Glutamatergic neuron (in vitro differentiated cells): ENCODE results near the gene OSBP. TPM values are rescaled to one million over a fixed set of nuclear protein-coding genes. Genes with fewer than 3 reads are reported as not detected.

Experiments
- DNase-seq: peaks from one replicate; pipeline ENCODE4 v3.0.0; 2022
- H3K27ac Mint-ChIP-seq: one replicate; pipeline ENCODE4 v1.8.0; 2020; ENCODE audit warnings: mild to moderate bottlenecking, mixed read lengths, inconsistent platforms; ENCODE audit not compliant: unreplicated experiment
- H3K27me3 Mint-ChIP-seq: one replicate; pipeline ENCODE4 v1.8.0; 2020; ENCODE audit warnings: mild to moderate bottlenecking, moderate library complexity, mixed read lengths, inconsistent platforms; ENCODE audit not compliant: unreplicated experiment
- H3K36me3 Mint-ChIP-seq: one replicate; pipeline ENCODE4 v1.8.0; 2020; ENCODE audit warnings: mild to moderate bottlenecking, mixed read lengths, inconsistent platforms; ENCODE audit not compliant: unreplicated experiment
- H3K4me1 Mint-ChIP-seq: one replicate; pipeline ENCODE4 v1.8.0; 2020; ENCODE audit warnings: mild to moderate bottlenecking, low read depth, mixed read lengths, inconsistent platforms; ENCODE audit not compliant: unreplicated experiment
- H3K4me3 Mint-ChIP-seq: one replicate; pipeline ENCODE4 v1.8.0; 2020; ENCODE audit warnings: mild to moderate bottlenecking, mixed read lengths, inconsistent platforms; ENCODE audit not compliant: unreplicated experiment
- H3K9me3 Mint-ChIP-seq: one replicate; pipeline ENCODE4 v1.8.0; 2020; ENCODE audit warnings: mild to moderate bottlenecking, moderate library complexity, mixed read lengths, inconsistent platforms; ENCODE audit not compliant: unreplicated experiment
- total RNA-seq: library from RNA; stranded (reverse); fragmentation: NEBNext Ultra II Directional; extraction: Animal tissue kit (Norgen Biotek cat#: 25700); gene quantifications from one replicate; pipeline ENCODE4 v1.2.1, GENCODE V29; 2021; ENCODE audit not compliant: unreplicated experiment
- TF ChIP-seq, protein P1 (sequence below): fragments of 200-600 bp; sonication (generic); IDR thresholded peaks from one replicate; pipeline ENCODE4 v1.5.0; 2021; ENCODE audit not compliant: partially characterized antibody, unreplicated experiment

The OSBP gene
- total RNA-seq, 1 donor from 2014 or later = 36.0 TPM

DNA sequence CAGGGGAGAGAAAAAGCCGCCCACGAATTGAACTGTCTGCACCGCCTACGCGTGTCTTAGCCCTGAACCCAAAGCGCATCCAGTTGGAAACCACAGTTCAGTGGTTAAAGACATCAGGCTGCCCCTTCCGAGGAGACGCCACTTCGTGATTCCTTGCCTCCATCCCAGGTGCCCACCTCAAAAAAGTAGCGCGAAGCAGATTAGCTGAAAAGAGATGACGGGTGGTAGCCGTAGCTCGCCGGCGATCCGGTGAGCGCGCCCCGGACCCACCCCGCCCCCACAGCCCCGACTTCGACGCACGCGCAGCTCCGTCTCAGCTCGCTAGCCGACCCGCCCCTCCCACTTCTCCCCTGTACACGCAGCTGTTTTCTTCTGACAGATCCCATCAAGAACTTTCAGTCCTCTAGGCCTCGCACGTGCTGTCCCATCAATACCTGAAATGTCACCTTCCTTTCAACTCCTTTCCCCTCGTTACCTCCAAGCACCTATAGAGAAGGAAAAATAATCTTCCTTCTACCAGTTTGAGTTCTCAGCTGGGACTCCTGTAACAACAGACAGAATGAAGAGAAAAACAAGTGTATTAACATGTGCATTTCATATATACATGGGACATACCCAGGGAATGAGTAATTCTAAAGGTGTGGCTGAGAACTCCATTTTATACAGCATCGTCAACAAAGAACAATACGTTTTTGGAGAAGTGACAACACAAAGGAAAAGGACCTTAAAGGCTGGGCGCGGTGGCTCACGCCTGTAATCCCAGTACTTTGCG is 54.7 kb downstream of the OSBP start:
- H3K9me3 Mint-ChIP-seq = peaks cover 41% of the 10 kb centered on the region
- TF ChIP-seq, protein P1, sequence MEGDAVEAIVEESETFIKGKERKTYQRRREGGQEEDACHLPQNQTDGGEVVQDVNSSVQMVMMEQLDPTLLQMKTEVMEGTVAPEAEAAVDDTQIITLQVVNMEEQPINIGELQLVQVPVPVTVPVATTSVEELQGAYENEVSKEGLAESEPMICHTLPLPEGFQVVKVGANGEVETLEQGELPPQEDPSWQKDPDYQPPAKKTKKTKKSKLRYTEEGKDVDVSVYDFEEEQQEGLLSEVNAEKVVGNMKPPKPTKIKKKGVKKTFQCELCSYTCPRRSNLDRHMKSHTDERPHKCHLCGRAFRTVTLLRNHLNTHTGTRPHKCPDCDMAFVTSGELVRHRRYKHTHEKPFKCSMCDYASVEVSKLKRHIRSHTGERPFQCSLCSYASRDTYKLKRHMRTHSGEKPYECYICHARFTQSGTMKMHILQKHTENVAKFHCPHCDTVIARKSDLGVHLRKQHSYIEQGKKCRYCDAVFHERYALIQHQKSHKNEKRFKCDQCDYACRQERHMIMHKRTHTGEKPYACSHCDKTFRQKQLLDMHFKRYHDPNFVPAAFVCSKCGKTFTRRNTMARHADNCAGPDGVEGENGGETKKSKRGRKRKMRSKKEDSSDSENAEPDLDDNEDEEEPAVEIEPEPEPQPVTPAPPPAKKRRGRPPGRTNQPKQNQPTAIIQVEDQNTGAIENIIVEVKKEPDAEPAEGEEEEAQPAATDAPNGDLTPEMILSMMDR = no peak
- DNase-seq = peak; percentile 86
- H3K27me3 Mint-ChIP-seq = peaks cover 30% of the 10 kb centered on the region
- H3K36me3 Mint-ChIP-seq = no peaks in the 10 kb centered on the region
- peaks cover 4% of the 10 kb centered on the region for H3K4me1 Mint-ChIP-seq
- H3K4me3 Mint-ChIP-seq = peak overlapping the region; percentile 95
- H3K27ac Mint-ChIP-seq = peak overlapping the region; percentile 97

DNA sequence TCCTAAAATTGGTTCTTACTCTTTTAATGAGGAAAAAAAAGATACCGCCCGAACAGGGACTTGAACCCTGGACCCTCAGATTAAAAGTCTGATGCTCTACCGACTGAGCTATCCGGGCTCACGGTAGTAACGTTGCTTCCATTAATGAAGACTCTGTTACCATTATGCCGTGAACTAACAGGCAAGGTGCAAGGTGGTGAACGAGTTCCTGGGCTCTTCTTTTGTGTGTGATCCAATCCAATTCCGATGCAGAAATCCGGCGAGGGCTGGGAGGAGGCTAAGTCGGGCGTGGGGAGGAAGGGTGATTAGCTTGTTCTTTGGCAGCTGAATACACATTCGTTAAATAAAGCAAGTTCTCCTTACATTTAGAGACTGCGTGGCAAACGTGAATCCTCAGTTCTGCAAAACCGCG is 55.3 kb downstream of the OSBP start:
- H3K4me1 Mint-ChIP-seq = peaks cover 4% of the 10 kb centered on the region
- H3K9me3 Mint-ChIP-seq = peaks cover 41% of the 10 kb centered on the region
- H3K27ac Mint-ChIP-seq = peak overlapping the region; percentile 97
- peak overlapping the region; percentile 95 for H3K4me3 Mint-ChIP-seq
- no peaks in the 10 kb centered on the region for H3K36me3 Mint-ChIP-seq
- H3K27me3 Mint-ChIP-seq = peaks cover 34% of the 10 kb centered on the region
- TF ChIP-seq, protein P1 = no peak
- DNase-seq = peak; percentile 53

DNA sequence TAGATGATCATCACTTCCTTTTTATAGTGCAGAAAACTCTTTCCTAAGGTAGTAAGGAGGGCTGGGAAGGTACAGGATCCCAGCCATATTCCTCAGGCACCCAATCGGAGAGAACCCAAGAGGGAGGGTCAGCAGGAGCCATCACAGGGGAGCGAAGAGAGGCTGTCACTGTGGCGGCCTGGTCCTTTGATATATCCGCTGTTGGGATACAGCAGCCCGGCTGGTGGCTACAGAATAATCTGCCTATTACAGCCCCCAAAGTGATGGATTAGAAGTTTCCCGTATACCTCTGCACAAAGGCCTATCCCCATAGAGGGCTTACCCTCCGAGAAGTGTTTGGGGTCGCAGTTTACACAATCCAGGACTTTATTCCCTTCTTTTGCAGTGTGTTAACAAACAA is 55.7 kb downstream of the OSBP start:
- Mint-ChIP-seq H3K27ac (peak overlapping the region; percentile 3), H3K4me1 (peaks cover 4% of the 10 kb centered on the region), H3K36me3 (no peaks in the 10 kb centered on the region), H3K4me3 (peak overlapping the region; percentile 95), H3K27me3 (peaks cover 33% of the 10 kb centered on the region), H3K9me3 (peaks cover 41% of the 10 kb centered on the region)
- TF ChIP-seq, protein P1 = no peak
- no peak for DNase-seq

DNA sequence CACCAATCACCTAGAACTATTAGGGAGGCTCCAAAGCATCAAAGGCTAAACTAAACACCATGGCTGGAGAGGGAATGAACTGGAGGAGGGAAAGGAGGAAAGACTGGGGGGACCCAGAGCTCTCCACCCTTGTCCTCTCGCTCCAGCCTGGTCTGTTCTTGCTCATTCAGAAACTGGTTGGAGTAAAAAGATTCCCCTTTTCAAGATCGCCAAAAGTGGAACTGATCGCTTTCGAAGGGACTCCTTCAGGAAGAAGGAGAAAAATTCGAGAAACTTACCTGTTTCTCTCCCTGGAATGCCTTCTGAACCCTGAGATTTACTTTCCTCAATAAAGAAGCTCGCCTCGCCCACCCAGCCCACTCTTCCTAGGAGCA is 57.3 kb downstream of the OSBP start:
- DNase-seq = no peak
- H3K4me3 Mint-ChIP-seq = peak overlapping the region; percentile 80
- peaks cover 43% of the 10 kb centered on the region for H3K9me3 Mint-ChIP-seq
- H3K27me3 Mint-ChIP-seq = peaks cover 31% of the 10 kb centered on the region
- H3K4me1 Mint-ChIP-seq = peaks cover 4% of the 10 kb centered on the region
- peak overlapping the region; percentile 75 for H3K27ac Mint-ChIP-seq
- H3K36me3 Mint-ChIP-seq = no peaks in the 10 kb centered on the region
- TF ChIP-seq, protein P1 = no peak

DNA sequence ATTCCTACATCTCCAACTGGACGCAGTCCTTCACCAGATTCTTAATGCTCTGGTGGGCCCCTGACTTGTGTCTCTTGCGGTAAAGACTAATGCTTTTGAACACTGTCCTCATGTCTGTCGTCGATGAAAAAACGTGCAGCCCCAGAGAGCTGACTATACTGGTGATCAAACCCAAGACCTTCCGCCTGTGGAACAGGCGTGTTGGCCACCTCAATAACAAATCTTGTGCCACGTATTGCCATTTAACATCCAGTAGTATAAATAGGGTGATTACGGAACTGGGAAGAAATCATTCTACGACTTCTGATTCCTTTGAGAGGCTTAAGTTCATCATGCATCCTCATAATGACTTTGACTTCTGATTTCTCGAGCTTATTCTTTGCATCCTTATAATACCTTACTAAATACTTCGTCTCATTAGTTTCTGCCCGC is 58.6 kb downstream of the OSBP start:
- Mint-ChIP-seq H3K9me3 (peaks cover 40% of the 10 kb centered on the region), H3K27me3 (peaks cover 32% of the 10 kb centered on the region), H3K4me3 (peak overlapping the region; percentile 77), H3K36me3 (no peaks in the 10 kb centered on the region), H3K27ac (peak overlapping the region; percentile 78), H3K4me1 (peaks cover 4% of the 10 kb centered on the region)
- TF ChIP-seq, protein P1 = no peak
- DNase-seq = no peak
